Cardiac fibroblast (primary cell): ENCODE results near the gene MDFIC2.
"Not testable (repeated sequence)": the region's sequence is repeated elsewhere in the genome, so short reads cannot be mapped to it uniquely, and the experiment has no call there.

Experiments
- DNase-seq, 2 donors: peaks; one replicate each; pipeline versions ENCODE4 v3.0.0 to v3.0.0-alpha.2; 2010; ENCODE audit warnings: low read depth in 2 of 2
- H3K4me3 ChIP-seq, 2 donors: replicated peaks in 1 of 2; 1 replicate in 1 of 2; 2 replicates in 1 of 2; pipeline ENCODE4 v1.5.1; 2011; ENCODE audit warnings: low read depth in 2 of 2, low read length in 2 of 2, mild to moderate bottlenecking in 2 of 2, moderate library complexity in 1 of 2
- TF ChIP-seq, protein P1 (sequence below): IDR thresholded peaks from one replicate; pipeline ENCODE4 v1.5.1; 2011; ENCODE audit warnings: low read depth, mild to moderate bottlenecking, low read length, inconsistent platforms

The MDFIC2 gene

DNA sequence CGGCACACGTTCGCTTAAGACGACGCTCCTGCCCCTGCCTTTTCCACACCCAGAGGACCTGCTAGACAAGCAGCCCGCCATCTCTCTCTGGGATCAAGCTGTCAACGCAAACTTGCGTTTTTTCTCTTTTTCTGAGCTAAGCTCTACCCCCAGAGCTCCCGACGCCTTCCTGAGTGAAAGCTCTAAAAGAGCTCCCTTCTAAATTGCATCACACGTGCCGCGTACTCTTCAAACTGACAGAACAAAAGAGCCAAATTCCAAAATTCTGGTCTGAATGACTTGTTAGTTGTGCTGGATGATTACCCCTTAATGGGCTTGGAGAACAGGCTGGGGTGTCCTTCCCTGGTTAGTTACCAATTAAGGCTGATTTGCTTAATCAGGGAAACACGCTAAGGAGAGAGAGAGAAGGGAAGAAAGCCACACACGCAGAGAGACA, 81.2 kb downstream of the MDFIC2 start:
- TF ChIP-seq, protein P1, sequence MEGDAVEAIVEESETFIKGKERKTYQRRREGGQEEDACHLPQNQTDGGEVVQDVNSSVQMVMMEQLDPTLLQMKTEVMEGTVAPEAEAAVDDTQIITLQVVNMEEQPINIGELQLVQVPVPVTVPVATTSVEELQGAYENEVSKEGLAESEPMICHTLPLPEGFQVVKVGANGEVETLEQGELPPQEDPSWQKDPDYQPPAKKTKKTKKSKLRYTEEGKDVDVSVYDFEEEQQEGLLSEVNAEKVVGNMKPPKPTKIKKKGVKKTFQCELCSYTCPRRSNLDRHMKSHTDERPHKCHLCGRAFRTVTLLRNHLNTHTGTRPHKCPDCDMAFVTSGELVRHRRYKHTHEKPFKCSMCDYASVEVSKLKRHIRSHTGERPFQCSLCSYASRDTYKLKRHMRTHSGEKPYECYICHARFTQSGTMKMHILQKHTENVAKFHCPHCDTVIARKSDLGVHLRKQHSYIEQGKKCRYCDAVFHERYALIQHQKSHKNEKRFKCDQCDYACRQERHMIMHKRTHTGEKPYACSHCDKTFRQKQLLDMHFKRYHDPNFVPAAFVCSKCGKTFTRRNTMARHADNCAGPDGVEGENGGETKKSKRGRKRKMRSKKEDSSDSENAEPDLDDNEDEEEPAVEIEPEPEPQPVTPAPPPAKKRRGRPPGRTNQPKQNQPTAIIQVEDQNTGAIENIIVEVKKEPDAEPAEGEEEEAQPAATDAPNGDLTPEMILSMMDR = no peak
- no peak overlapping the region for H3K4me3 ChIP-seq
- DNase-seq = no peak

DNA sequence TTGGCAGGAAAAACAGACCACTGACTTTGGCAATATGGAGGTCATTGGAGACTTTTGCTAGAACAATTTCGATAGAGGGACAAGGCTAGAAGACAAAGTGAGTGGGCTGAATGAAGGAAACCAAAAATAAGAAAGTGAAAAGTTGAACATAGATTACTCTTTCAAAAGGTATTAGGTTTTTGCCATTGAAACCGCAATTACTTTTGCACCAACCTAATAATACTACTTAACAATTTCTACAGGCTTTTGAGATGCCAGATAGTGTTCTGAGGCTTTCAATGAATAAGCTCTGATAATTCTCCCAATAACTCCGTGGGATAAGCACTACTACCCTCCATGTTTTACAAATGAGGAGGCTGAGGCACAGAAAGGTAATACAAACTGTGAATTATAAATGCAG, 85.0 kb downstream of the MDFIC2 start:
- no peak for DNase-seq
- TF ChIP-seq, protein P1 = no peak

GRCh38 chr3:70225146-70225545, 87.3 kb downstream of the MDFIC2 start:
- DNase-seq = no peak
- TF ChIP-seq, protein P1 = no peak
- H3K4me3 ChIP-seq = no peak overlapping the region

More for the DNA sequence above, 85.0 kb downstream of the MDFIC2 start:
- H3K4me3 ChIP-seq = no peak overlapping the region

DNA sequence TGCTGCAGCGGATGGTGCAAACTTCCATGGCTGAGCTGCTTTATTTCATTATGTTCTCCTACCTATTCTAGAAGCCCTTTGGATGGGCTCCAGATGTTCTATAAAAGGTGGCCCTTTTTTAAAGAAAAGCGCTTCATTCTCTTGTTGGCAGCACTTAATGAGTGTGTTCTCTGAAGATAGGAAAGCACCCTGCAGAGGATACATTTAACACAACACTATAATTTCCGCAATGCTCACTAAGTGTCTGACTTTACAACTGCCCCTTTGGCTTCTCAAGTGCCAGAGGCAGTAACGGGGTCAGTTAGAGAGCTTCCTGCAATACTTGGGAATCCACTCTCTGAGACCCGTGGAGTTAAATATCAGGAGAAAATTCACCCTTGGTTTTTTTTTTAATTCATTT, 88.1 kb downstream of the MDFIC2 start:
- TF ChIP-seq, protein P1 = no peak
- no peak overlapping the region for H3K4me3 ChIP-seq
- DNase-seq = no peak

DNA sequence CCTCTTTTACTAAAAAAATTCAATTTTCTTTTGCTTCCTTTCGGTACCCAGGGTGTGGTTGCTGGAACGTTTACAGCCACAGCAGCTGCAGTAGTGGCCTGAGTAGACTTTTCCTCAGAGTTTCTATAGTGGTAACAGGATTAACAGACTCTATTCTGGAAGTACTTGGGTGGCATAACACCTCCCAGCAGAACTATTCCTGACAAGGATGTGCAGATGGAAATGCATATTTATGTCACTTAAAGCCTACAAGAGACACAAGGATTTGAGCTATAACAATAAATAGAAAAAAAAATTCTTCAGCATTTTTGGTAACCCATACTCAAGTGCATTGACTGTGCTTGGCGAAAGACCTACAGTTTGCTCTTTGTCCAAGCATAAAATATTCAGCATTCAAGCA, 94.0 kb downstream of the MDFIC2 start:
- TF ChIP-seq, protein P1 = no peak

DNA sequence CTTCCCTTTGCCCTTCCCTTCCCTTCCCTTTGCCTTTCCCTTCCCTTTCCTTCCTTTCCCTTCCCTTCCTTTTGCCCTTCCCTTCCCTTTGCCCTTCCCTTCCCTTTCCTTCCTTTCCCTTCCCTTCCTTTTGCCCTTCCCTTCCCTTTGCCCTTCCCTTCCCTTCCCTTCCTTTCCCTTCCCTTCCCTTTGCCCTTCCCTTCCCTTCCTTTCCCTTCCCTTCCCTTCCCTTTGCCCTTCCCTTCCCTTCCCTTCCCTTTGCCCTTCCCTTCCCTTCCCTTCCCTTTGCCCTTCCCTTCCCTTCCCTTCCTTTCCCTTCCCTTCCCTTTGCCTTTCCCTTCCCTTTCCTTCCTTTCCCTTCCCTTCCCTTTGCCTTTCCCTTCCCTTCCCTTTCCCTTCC, 101.2 kb downstream of the MDFIC2 start:
- not testable (repeated sequence) for H3K4me3 ChIP-seq, DNase-seq

More for the DNA sequence above, 94.0 kb downstream of the MDFIC2 start:
- no peak for DNase-seq
- no peak overlapping the region for H3K4me3 ChIP-seq

DNA sequence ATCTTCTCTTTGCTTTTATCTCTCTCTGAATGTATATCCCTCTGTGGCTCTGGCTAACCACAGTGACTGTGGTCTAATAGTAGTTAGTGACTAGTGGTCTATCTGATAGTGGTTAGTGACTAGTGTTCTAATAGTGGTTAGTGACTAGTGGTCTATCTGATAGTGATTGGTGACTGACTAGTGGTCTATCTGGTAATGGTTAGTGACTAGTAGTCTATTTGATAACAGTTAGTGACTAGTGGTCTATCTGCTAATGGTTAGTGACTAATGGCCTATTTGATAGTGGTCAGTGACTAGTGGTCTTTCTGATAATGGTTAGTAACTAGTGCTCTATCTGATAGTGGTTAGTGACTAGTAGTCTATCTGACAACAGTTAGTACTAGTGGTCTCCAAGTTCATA, 110.5 kb downstream of the MDFIC2 start:
- no peak for DNase-seq
- no peak overlapping the region for H3K4me3 ChIP-seq
- TF ChIP-seq, protein P1 = no peak
